HepG2 (cell line): ENCODE results near the gene HIGD1C.
"Not testable (repeated sequence)": the region's sequence is repeated elsewhere in the genome, so short reads cannot be mapped to it uniquely, and the experiment has no call there.

Experiments
- CERS6 ChIP-seq: sonication (generic); formaldehyde crosslinking; IDR thresholded peaks from 2 replicates; pipeline ENCODE4 v1.5.0; 2020; ENCODE audit warnings: missing genetic modification reagents
- CREM ChIP-seq, 2 experiments: sonication (generic) in 1 of 2; formaldehyde crosslinking in 1 of 2; IDR thresholded peaks; 2 replicates each; pipeline versions ENCODE4 v1.4.0 to v1.6.1; 2016 to 2020; ENCODE audit warnings: antibody characterized with exemption in 1 of 2, mild to moderate bottlenecking in 1 of 2, missing genetic modification reagents in 1 of 2
- EP300 ChIP-seq, 3 experiments: sonication (generic) in 1 of 3; formaldehyde crosslinking in 1 of 3; IDR thresholded peaks; 2 replicates each; pipeline versions ENCODE4 v1.5.1 to v1.6.1; 2011 to 2020; ENCODE audit warnings: low read depth in 2 of 3, low read length in 2 of 3, borderline replicate concordance in 1 of 3, improper control_type of control experiment in 1 of 3, mild to moderate bottlenecking in 1 of 3, missing genetic modification reagents in 1 of 3, moderate library complexity in 1 of 3
- FOXM1 ChIP-seq: sonication (generic); formaldehyde crosslinking; IDR thresholded peaks from 2 replicates; pipeline ENCODE4 v1.5.0; 2020; ENCODE audit warnings: missing genetic modification reagents
- JUNB ChIP-seq: sonication (generic); formaldehyde crosslinking; IDR thresholded peaks from 2 replicates; pipeline ENCODE4 v1.8.0; 2022; ENCODE audit warnings: missing genetic modification reagents, mild to moderate bottlenecking, borderline replicate concordance
- KLF9 ChIP-seq: IDR thresholded peaks from 2 replicates; pipeline ENCODE4 v1.6.1; 2016; ENCODE audit warnings: low read depth
- MAX ChIP-seq: IDR thresholded peaks from 2 replicates; pipeline ENCODE4 v1.6.1; 2012; ENCODE audit warnings: inconsistent platforms
- MTA3 ChIP-seq: sonication (generic); formaldehyde crosslinking; IDR thresholded peaks from 2 replicates; pipeline ENCODE4 v1.4.0; 2020; ENCODE audit warnings: missing genetic modification reagents
- POLR2A ChIP-seq, 2 experiments: IDR thresholded peaks; 2 replicates each; pipeline ENCODE4 v1.6.1; 2011; ENCODE audit warnings: low read depth in 2 of 2, low read length in 2 of 2, mild to moderate bottlenecking in 1 of 2, moderate library complexity in 1 of 2; ENCODE audit not compliant: insufficient read depth in 1 of 2
- POLR2AphosphoS5 ChIP-seq: IDR thresholded peaks from 2 replicates; pipeline ENCODE4 v1.6.1; 2012; ENCODE audit warnings: low read depth, low read length
- SMC3 ChIP-seq: IDR thresholded peaks from 2 replicates; pipeline ENCODE4 v1.6.1; 2011; ENCODE audit warnings: low read length, improper control_type of control experiment
- SP1 ChIP-seq, 2 experiments: fragments of 450-650 bp in 1 of 2; sonication (generic) in 1 of 2; formaldehyde crosslinking in 1 of 2; IDR thresholded peaks; 2 replicates each; pipeline versions ENCODE4 v1.4.0 to v1.6.1; 2016 to 2020; ENCODE audit warnings: missing genetic modification reagents in 1 of 2
- ZNF138 ChIP-seq: sonication (generic); formaldehyde crosslinking; IDR thresholded peaks from 2 replicates; pipeline ENCODE4 v1.5.0; 2020; ENCODE audit warnings: mild to moderate bottlenecking, low read depth, missing genetic modification reagents
- ZNF549 ChIP-seq: sonication (generic); formaldehyde crosslinking; IDR thresholded peaks from 2 replicates; pipeline ENCODE4 v1.5.0; 2020; ENCODE audit warnings: missing genetic modification reagents

GRCh38 chr12:50912361-50912760 lies 40.0 kb upstream of the HIGD1C start:
- not testable (repeated sequence) for TF ChIP-seq ZNF549 (CRISPR knock-in tag); CREM (IDR thresholded peaks at IDR 0.05); CREM (CRISPR knock-in tag; IDR thresholded peaks at IDR 0.05); JUNB; KLF9; MTA3 (CRISPR knock-in tag); MAX; EP300 (IDR thresholded peaks at IDR 0.05; ENCODE audit: low read depth in 2 of 2, low read length in 2 of 2); EP300 (CRISPR knock-in tag; IDR thresholded peaks at IDR 0.05; ENCODE audit: borderline replicate concordance); FOXM1 (CRISPR knock-in tag); SP1 (IDR thresholded peaks at IDR 0.05); SP1 (CRISPR knock-in tag; IDR thresholded peaks at IDR 0.05); ZNF138; CERS6; POLR2A (IDR thresholded peaks at IDR 0.05; ENCODE audit: insufficient read depth in 1 of 2, low read depth in 2 of 2, low read length in 2 of 2); POLR2AphosphoS5; SMC3
